ENCODE data around the gene HLCS. TPM values are rescaled to one million over a fixed set of nuclear protein-coding genes. Genes with fewer than 3 reads are reported as not detected.

Gene HLCS
- total and polyA plus RNA-seq, 2 donors (not counting 1 experiment from before 2014, with no cell fraction given) = 23.1 to 40.0 TPM

- DNase-seq (ENCODE audit: low read depth in 2 of 2) = peak in 1 of 2 donors; percentile 25
- H3K4me1 ChIP-seq (ENCODE audit: control insufficient read depth, extremely low read depth, insufficient read depth, low read length) = no peaks in the 10 kb centered on the region
- no peak overlapping the region for H3K4me2 ChIP-seq (ENCODE audit: extremely low read depth, insufficient read depth, low read length)
- no peaks in the 10 kb centered on the region for H3K9me3 ChIP-seq (ENCODE audit: control insufficient read depth, insufficient read depth, low read depth, low read length)
- no peak overlapping the region for H2AFZ ChIP-seq (ENCODE audit: low read length)
- no peak overlapping the region for H3K9ac ChIP-seq (ENCODE audit: insufficient read depth, low read length)
- no peak for TF ChIP-seq EZH2 (IDR thresholded peaks at IDR 0.05; ENCODE audit: low read length, missing control alignments)
- TF ChIP-seq CTCF (conservative IDR thresholded peaks at IDR 0.05 in 1 of 2, IDR thresholded peaks at IDR 0.05 in 1 of 2; ENCODE audit: low read depth in 1 of 2, low read length in 2 of 2) = no peak
- no peaks in the 10 kb centered on the region for H4K20me1 ChIP-seq (ENCODE audit: control insufficient read depth, extremely low read depth, insufficient read depth, low read length)
- no peaks in the 10 kb centered on the region for H3K36me3 ChIP-seq (ENCODE audit: control insufficient read depth, insufficient read depth, low read length)
- no peaks in the 10 kb centered on the region for H3K79me2 ChIP-seq (ENCODE audit: control insufficient read depth, insufficient read depth, low read length)
- H3K27ac ChIP-seq (ENCODE audit: insufficient read depth, low read length) = no peak overlapping the region
- H3K4me3 ChIP-seq (replicated peaks in 1 of 4; ENCODE audit: control extremely low read depth in 1 of 4, insufficient read depth in 1 of 4, low read depth in 3 of 4, low read length in 4 of 4) = no peak overlapping the region
- H3K27me3 ChIP-seq (ENCODE audit: control insufficient read depth, insufficient read depth, low read length) = no peaks in the 10 kb centered on the region
These were observed 201.2 kb downstream of the HLCS start for GRCh38 chr21:36765229-36765628.

- no peak overlapping the region for H3K27ac ChIP-seq (ENCODE audit: insufficient read depth, low read length)
- no peak overlapping the region for H3K9ac ChIP-seq (ENCODE audit: insufficient read depth, low read length)
- no peaks in the 10 kb centered on the region for H3K79me2 ChIP-seq (ENCODE audit: control insufficient read depth, insufficient read depth, low read length)
- no peak overlapping the region for H3K4me3 ChIP-seq (replicated peaks in 1 of 4; ENCODE audit: control extremely low read depth in 1 of 4, insufficient read depth in 1 of 4, low read depth in 3 of 4, low read length in 4 of 4)
- H3K36me3 ChIP-seq (ENCODE audit: control insufficient read depth, insufficient read depth, low read length) = no peaks in the 10 kb centered on the region
- H3K4me1 ChIP-seq (ENCODE audit: control insufficient read depth, extremely low read depth, insufficient read depth, low read length) = no peaks in the 10 kb centered on the region
- H3K4me2 ChIP-seq (ENCODE audit: extremely low read depth, insufficient read depth, low read length) = no peak overlapping the region
- H2AFZ ChIP-seq (ENCODE audit: low read length) = no peak overlapping the region
- H3K9me3 ChIP-seq (ENCODE audit: control insufficient read depth, insufficient read depth, low read depth, low read length) = no peaks in the 10 kb centered on the region
- no peak for DNase-seq (ENCODE audit: low read depth in 2 of 2)
- no peak for TF ChIP-seq EZH2 (IDR thresholded peaks at IDR 0.05; ENCODE audit: low read length, missing control alignments)
- no peak for TF ChIP-seq CTCF (conservative IDR thresholded peaks at IDR 0.05 in 1 of 2, IDR thresholded peaks at IDR 0.05 in 1 of 2; ENCODE audit: low read depth in 1 of 2, low read length in 2 of 2)
- H4K20me1 ChIP-seq (ENCODE audit: control insufficient read depth, extremely low read depth, insufficient read depth, low read length) = no peaks in the 10 kb centered on the region
- H3K27me3 ChIP-seq (ENCODE audit: control insufficient read depth, insufficient read depth, low read length) = no peaks in the 10 kb centered on the region
These were observed 203.2 kb downstream of the HLCS start for GRCh38 chr21:36763305-36763704.

GRCh38 chr21:36762642-36763041 is 203.8 kb downstream of the HLCS start:
- Histone ChIP-seq H3K9ac (ENCODE audit: insufficient read depth, low read length) (no peak overlapping the region), H3K27ac (ENCODE audit: insufficient read depth, low read length) (no peak overlapping the region), H2AFZ (ENCODE audit: low read length) (no peak overlapping the region)

More at GRCh38 chr21:36762642-36763041, 203.8 kb downstream of the HLCS start:
- Histone ChIP-seq H3K4me2 (ENCODE audit: extremely low read depth, insufficient read depth, low read length) (no peak overlapping the region), H4K20me1 (ENCODE audit: control insufficient read depth, extremely low read depth, insufficient read depth, low read length) (no peaks in the 10 kb centered on the region), H3K4me1 (ENCODE audit: control insufficient read depth, extremely low read depth, insufficient read depth, low read length) (no peaks in the 10 kb centered on the region), H3K27me3 (ENCODE audit: control insufficient read depth, insufficient read depth, low read length) (no peaks in the 10 kb centered on the region), H3K9me3 (ENCODE audit: control insufficient read depth, insufficient read depth, low read depth, low read length) (no peaks in the 10 kb centered on the region), H3K4me3 (replicated peaks in 1 of 4; ENCODE audit: control extremely low read depth in 1 of 4, insufficient read depth in 1 of 4, low read depth in 3 of 4, low read length in 4 of 4) (no peak overlapping the region), H3K79me2 (ENCODE audit: control insufficient read depth, insufficient read depth, low read length) (no peaks in the 10 kb centered on the region), H3K36me3 (ENCODE audit: control insufficient read depth, insufficient read depth, low read length) (no peaks in the 10 kb centered on the region)
- DNase-seq (ENCODE audit: low read depth in 2 of 2) = no peak
- no peak for TF ChIP-seq EZH2 (IDR thresholded peaks at IDR 0.05; ENCODE audit: low read length, missing control alignments)
- no peak for TF ChIP-seq CTCF (conservative IDR thresholded peaks at IDR 0.05 in 1 of 2, IDR thresholded peaks at IDR 0.05 in 1 of 2; ENCODE audit: low read depth in 1 of 2, low read length in 2 of 2)
